HG02759 (cell line): ENCODE measurements around the gene MIGA2.

Experiments
- ATAC-seq: cut with Tn5 transposase; IDR thresholded peaks from one replicate; pipeline ENCODE4 v1.9.1; 2021; ENCODE audit warnings: mild to moderate bottlenecking, moderate library complexity; ENCODE audit not compliant: unreplicated experiment

The MIGA2 gene

GRCh38 chr9:129010267-129010975, 26.0 kb upstream of the MIGA2 start:
- no peak for ATAC-seq

- ATAC-seq = no peak
Measured at GRCh38 chr9:129011170-129011569, 25.3 kb upstream of the MIGA2 start.

- no peak for ATAC-seq
Measured at GRCh38 chr9:129011761-129012181, 24.7 kb upstream of the MIGA2 start.

GRCh38 chr9:129012343-129012742, 24.1 kb upstream of the MIGA2 start:
- no peak for ATAC-seq

GRCh38 chr9:129012893-129013448, 23.5 kb upstream of the MIGA2 start:
- no peak for ATAC-seq

- ATAC-seq = no peak
Measured at GRCh38 chr9:129013674-129014073, 22.8 kb upstream of the MIGA2 start.

- no peak for ATAC-seq
Measured at GRCh38 chr9:129014124-129014523, 22.3 kb upstream of the MIGA2 start.

GRCh38 chr9:129014608-129015007, 21.8 kb upstream of the MIGA2 start:
- no peak for ATAC-seq

GRCh38 chr9:129021091-129021490, 15.3 kb upstream of the MIGA2 start:
- ATAC-seq = peak; percentile 69

GRCh38 chr9:129022037-129022436, 14.4 kb upstream of the MIGA2 start:
- no peak for ATAC-seq

GRCh38 chr9:129023036-129023907, 13.2 kb upstream of the MIGA2 start:
- no peak for ATAC-seq

GRCh38 chr9:129023908-129024233, 12.6 kb upstream of the MIGA2 start:
- no peak for ATAC-seq

- ATAC-seq = no peak
Measured at GRCh38 chr9:129026442-129027223, 9.8 kb upstream of the MIGA2 start.

- ATAC-seq = no peak
Measured at GRCh38 chr9:129027224-129027684, 9.2 kb upstream of the MIGA2 start.

GRCh38 chr9:129027685-129028191, 8.7 kb upstream of the MIGA2 start:
- peak; percentile 52 for ATAC-seq

GRCh38 chr9:129028192-129028966, 8.0 kb upstream of the MIGA2 start, which contains the start of gene SH3GLB2:
TSS of gene SH3GLB2 (minus strand) at chr9:129028331. CDS start at chr9:129028154, 177 bp downstream.
- peak; percentile 80 for ATAC-seq

- no peak for ATAC-seq
Measured at GRCh38 chr9:129030191-129030590, 6.2 kb upstream of the MIGA2 start.

- ATAC-seq = no peak
Measured at GRCh38 chr9:129031514-129031913, 4.9 kb upstream of the MIGA2 start.

- ATAC-seq = no peak
Measured at GRCh38 chr9:129032541-129033159, 3.8 kb upstream of the MIGA2 start.

GRCh38 chr9:129033216-129033615, 3.2 kb upstream of the MIGA2 start:
- no peak for ATAC-seq
